Mesenchymal stem cell (in vitro differentiated cells and primary cell): ENCODE results near the gene CCDC187.

ENCODE experiments used
- DNase-seq: peaks from one replicate; pipeline ENCODE4 v3.0.0-alpha.2; 2013
- H2AFZ ChIP-seq: one replicate; pipeline ENCODE4 v1.6.1; 2013; ENCODE audit warnings: low read depth, mild to moderate bottlenecking, control low read depth, inconsistent platforms, low read length, moderate library complexity
- H2AK5ac ChIP-seq: 2 replicates; pipeline ENCODE4 v1.6.1; 2013; ENCODE audit warnings: low read length, moderate library complexity, mild to moderate bottlenecking, inconsistent platforms; ENCODE audit not compliant: severe bottlenecking
- H2BK120ac ChIP-seq: one replicate; pipeline ENCODE4 v1.6.1; 2013; ENCODE audit warnings: low read depth, mild to moderate bottlenecking, inconsistent platforms, low read length, moderate library complexity
- H2BK12ac ChIP-seq, 2 experiments: one replicate each; pipeline ENCODE4 v1.6.1; 2013; ENCODE audit warnings: inconsistent platforms in 2 of 2, low read length in 2 of 2, mild to moderate bottlenecking in 2 of 2, moderate library complexity in 2 of 2, control low read depth in 1 of 2
- H2BK15ac ChIP-seq: one replicate; pipeline ENCODE4 v1.6.1; 2013; ENCODE audit warnings: mild to moderate bottlenecking, low read depth, inconsistent platforms; ENCODE audit not compliant: poor library complexity, severe bottlenecking
- H2BK5ac ChIP-seq: 2 replicates; pipeline ENCODE4 v1.6.1; 2013; ENCODE audit warnings: low read depth, mild to moderate bottlenecking, low read length, control low read depth, inconsistent platforms; ENCODE audit not compliant: poor library complexity, severe bottlenecking
- H3K14ac ChIP-seq, 2 experiments: one replicate each; pipeline ENCODE4 v1.6.1; 2013; ENCODE audit warnings: inconsistent platforms in 2 of 2, low read length in 2 of 2, control low read depth in 1 of 2, mild to moderate bottlenecking in 1 of 2, moderate library complexity in 1 of 2
- H3K18ac ChIP-seq, 2 experiments: one replicate each; pipeline ENCODE4 v1.6.1; 2013; ENCODE audit warnings: inconsistent platforms in 2 of 2, low read length in 2 of 2, control low read depth in 1 of 2, low read depth in 1 of 2, mild to moderate bottlenecking in 1 of 2
- H3K23ac ChIP-seq, 2 experiments: one replicate each; pipeline ENCODE4 v1.6.1; 2013; ENCODE audit warnings: inconsistent platforms in 2 of 2, low read length in 2 of 2, mild to moderate bottlenecking in 2 of 2, moderate library complexity in 2 of 2, control low read depth in 1 of 2
- H3K27ac ChIP-seq: 2 replicates; pipeline ENCODE4 v1.5.1; 2013; ENCODE audit warnings: mild to moderate bottlenecking, moderate library complexity, low read length, control low read depth, inconsistent platforms; ENCODE audit not compliant: poor library complexity, severe bottlenecking
- H3K27me3 ChIP-seq, 2 experiments: 2 replicates each; pipeline versions ENCODE4 v1.6.1 to v1.7.0; 2013; ENCODE audit warnings: low read length in 2 of 2, mild to moderate bottlenecking in 2 of 2, moderate library complexity in 2 of 2, control low read depth in 1 of 2, inconsistent platforms in 1 of 2; ENCODE audit not compliant: control insufficient read depth in 1 of 2, insufficient read depth in 1 of 2
- H3K36me3 ChIP-seq, 2 experiments: 2 replicates each; pipeline versions ENCODE4 v1.6.1 to v1.7.0; 2013; ENCODE audit warnings: low read length in 2 of 2, control low read depth in 1 of 2, inconsistent platforms in 1 of 2, low read depth in 1 of 2, mild to moderate bottlenecking in 1 of 2; ENCODE audit not compliant: insufficient read depth in 2 of 2, control insufficient read depth in 1 of 2
- H3K4ac ChIP-seq, 2 experiments: one replicate each; pipeline ENCODE4 v1.6.1; 2013; ENCODE audit warnings: inconsistent platforms in 2 of 2, low read length in 2 of 2, mild to moderate bottlenecking in 2 of 2, moderate library complexity in 2 of 2, control low read depth in 1 of 2, low read depth in 1 of 2
- H3K4me1 ChIP-seq: 2 replicates; pipeline ENCODE4 v1.6.1; 2013; ENCODE audit warnings: low read depth, low read length, control low read depth; ENCODE audit not compliant: control insufficient read depth, insufficient read depth
- H3K4me2 ChIP-seq: 2 replicates; pipeline ENCODE4 v1.6.1; 2013; ENCODE audit warnings: low read length, mild to moderate bottlenecking, inconsistent platforms; ENCODE audit not compliant: poor library complexity, severe bottlenecking
- H3K4me3 ChIP-seq, 2 experiments: 2 replicates each; pipeline versions ENCODE4 v1.5.1 to v1.7.0; 2013; ENCODE audit warnings: low read length in 2 of 2, mild to moderate bottlenecking in 2 of 2, control low read depth in 1 of 2, low read depth in 1 of 2; ENCODE audit not compliant: insufficient read depth in 1 of 2
- H3K79me1 ChIP-seq: replicated peaks from 2 replicates; pipeline ENCODE4 v1.6.1; 2013; ENCODE audit warnings: mild to moderate bottlenecking, control low read depth, low read length, inconsistent platforms; ENCODE audit not compliant: poor library complexity, severe bottlenecking
- H3K9ac ChIP-seq: 2 replicates; pipeline ENCODE4 v1.7.0; 2013; ENCODE audit warnings: mild to moderate bottlenecking, low read length, moderate library complexity
- H3K9me3 ChIP-seq: 2 replicates; pipeline ENCODE4 v1.7.0; 2013; ENCODE audit warnings: mild to moderate bottlenecking, low read length; ENCODE audit not compliant: control insufficient read depth
- H4K8ac ChIP-seq: one replicate; pipeline ENCODE4 v1.6.1; 2013; ENCODE audit warnings: inconsistent platforms, mild to moderate bottlenecking, low read length, moderate library complexity
- H4K91ac ChIP-seq: one replicate; pipeline ENCODE4 v1.6.1; 2013; ENCODE audit warnings: mild to moderate bottlenecking, low read length, inconsistent platforms
- WGBS: methylation state at CpG from one replicate; pipeline ENCODE4 v1.1.7; 2013; ENCODE audit warnings: mixed read lengths; 5-methylcytosine and 5-hydroxymethylcytosine counted together

The CCDC187 gene

DNA sequence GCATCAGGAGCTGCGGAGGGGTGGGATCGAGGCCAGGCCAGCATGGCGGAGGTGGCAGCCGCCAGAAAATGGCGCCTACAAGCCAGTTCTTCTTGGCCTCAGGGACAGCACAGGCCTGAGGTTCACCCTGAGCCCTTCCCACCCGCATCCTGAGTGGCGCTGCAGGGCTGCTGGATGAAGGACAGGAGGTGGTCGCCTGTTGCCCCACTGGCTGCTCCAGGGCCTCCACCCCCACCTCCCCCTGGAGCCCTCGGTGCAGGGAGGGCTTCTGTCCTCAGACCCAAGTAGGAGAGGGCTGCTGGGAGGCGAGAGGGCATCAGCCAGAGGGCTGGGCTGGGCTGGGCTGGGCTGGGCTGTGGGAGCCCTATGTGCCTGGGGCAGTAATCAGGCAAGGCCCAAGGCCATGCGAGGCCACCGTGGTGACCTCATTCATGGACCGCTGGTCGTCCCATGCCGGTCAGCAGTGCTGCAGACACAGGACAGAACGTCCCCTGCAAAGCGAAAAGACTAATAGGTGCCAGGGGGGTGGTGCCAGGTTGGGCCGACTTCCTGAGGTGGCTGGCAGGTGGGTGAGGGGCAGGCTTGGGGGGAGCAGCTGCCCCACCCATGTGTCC lies 37.3 kb upstream of the CCDC187 start:
- Histone ChIP-seq H2BK12ac (no peak overlapping the region), H3K4me2 (no peak overlapping the region)

GRCh38 chr9:136340356-136341041 lies 36.6 kb upstream of the CCDC187 start:
- Histone ChIP-seq H3K4ac (no peak overlapping the region), H3K9ac (no peak overlapping the region), H3K27me3 (no peaks in the 10 kb centered on the region), H3K23ac (no peak overlapping the region), H3K18ac (no peak overlapping the region), H3K27ac (no peak overlapping the region), H3K9me3 (no peaks in the 10 kb centered on the region), H4K8ac (no peak overlapping the region), H2AFZ (no peak overlapping the region), H3K4me3 (no peak overlapping the region), H4K91ac (no peak overlapping the region), H2BK12ac (no peak overlapping the region), H2BK5ac (no peak overlapping the region), H3K79me1 (peaks cover 15% of the 10 kb centered on the region), H3K4me1 (peaks cover 50% of the 10 kb centered on the region), H2AK5ac (no peak overlapping the region), H3K4me2 (no peak overlapping the region), H2BK120ac (no peak overlapping the region), H2BK15ac (no peak overlapping the region), H3K14ac (no peak overlapping the region), H3K36me3 (peaks cover 50 to 91% of the 10 kb centered on the region in 2 experiments)
- DNase-seq: no peak
- 98% methylated on average over 27 of the region's 28 CpGs for WGBS

More for the DNA sequence above, 37.3 kb upstream of the CCDC187 start:
- 91% methylated on average over 18 of the region's 18 CpGs for WGBS
- no peak overlapping the region for H2BK15ac ChIP-seq
- H2BK120ac ChIP-seq: no peak overlapping the region
- no peak overlapping the region for H3K14ac ChIP-seq
- H2AFZ ChIP-seq: no peak overlapping the region
- no peaks in the 10 kb centered on the region for H3K9me3 ChIP-seq
- no peak overlapping the region for H4K8ac ChIP-seq
- H4K91ac ChIP-seq: no peak overlapping the region
- H3K18ac ChIP-seq: no peak overlapping the region
- no peaks in the 10 kb centered on the region for H3K27me3 ChIP-seq
- H3K4ac ChIP-seq: no peak overlapping the region
- H3K9ac ChIP-seq: no peak overlapping the region
- H3K4me3 ChIP-seq: no peak overlapping the region
- H3K79me1 ChIP-seq: peaks cover 15% of the 10 kb centered on the region
- H2AK5ac ChIP-seq: no peak overlapping the region
- H3K36me3 ChIP-seq: peaks cover 50 to 87% of the 10 kb centered on the region in 2 experiments
- no peak for DNase-seq
- H3K27ac ChIP-seq: no peak overlapping the region
- H3K4me1 ChIP-seq: peaks cover 50% of the 10 kb centered on the region
- H3K23ac ChIP-seq: no peak overlapping the region
- H2BK5ac ChIP-seq: no peak overlapping the region

GRCh38 chr9:136339958-136340310 lies 36.0 kb upstream of the CCDC187 start:
- Histone ChIP-seq H3K79me1 (peaks cover 15% of the 10 kb centered on the region), H3K23ac (no peak overlapping the region), H4K8ac (no peak overlapping the region), H3K9ac (no peak overlapping the region), H3K14ac (no peak overlapping the region), H3K4me3 (no peak overlapping the region), H3K18ac (no peak overlapping the region), H4K91ac (no peak overlapping the region), H2AK5ac (no peak overlapping the region), H3K36me3 (peaks cover 50 to 91% of the 10 kb centered on the region in 2 experiments), H2BK12ac (no peak overlapping the region), H2AFZ (no peak overlapping the region), H3K27me3 (no peaks in the 10 kb centered on the region), H3K27ac (no peak overlapping the region), H3K9me3 (no peaks in the 10 kb centered on the region), H2BK5ac (no peak overlapping the region), H3K4me2 (no peak overlapping the region), H2BK15ac (no peak overlapping the region), H3K4me1 (peaks cover 50% of the 10 kb centered on the region), H3K4ac (no peak overlapping the region), H2BK120ac (no peak overlapping the region)
- no peak for DNase-seq
- 100% methylated on average over 6 of the region's 12 CpGs for WGBS

DNA sequence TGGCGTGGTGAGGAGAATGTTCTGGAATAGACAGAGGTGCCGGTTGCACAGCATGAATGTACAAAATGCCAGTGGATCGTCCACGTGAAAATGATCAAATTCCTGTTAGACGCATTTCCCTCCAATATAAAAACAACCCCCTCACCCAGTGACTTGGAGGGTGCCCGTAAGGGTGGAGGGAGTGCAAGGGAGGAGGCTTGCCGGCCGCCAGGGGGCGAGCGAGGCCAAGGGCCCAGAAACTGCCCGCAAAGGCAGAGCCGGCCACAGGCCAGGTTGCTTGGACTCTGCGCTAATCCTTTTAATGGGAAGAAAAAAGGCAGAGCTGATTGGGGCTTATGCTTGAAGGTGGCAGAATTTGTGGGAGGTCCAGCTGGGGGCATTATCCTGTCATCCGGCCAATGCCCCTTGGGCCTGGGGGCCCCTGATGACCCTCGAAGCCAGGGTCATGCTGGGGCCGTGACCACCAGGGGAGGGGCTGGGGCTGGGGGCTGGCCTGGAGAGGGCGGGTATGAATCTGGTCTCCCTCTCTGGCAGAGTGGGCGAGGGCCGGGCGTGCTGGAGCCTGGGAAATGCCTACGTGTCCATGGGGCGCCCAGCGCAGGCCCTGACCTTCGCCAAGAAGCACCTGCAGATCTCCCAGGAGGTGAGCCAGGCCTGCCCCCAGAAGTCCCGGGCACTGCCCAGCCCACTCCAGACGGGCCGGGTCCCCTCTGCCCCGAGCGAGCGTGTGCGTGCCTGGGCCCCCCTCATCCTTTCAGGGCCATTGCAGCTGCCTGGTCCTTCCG lies 35.5 kb upstream of the CCDC187 start:
- H3K18ac ChIP-seq: no peak overlapping the region
- H2BK120ac ChIP-seq: no peak overlapping the region
- H3K9me3 ChIP-seq: no peaks in the 10 kb centered on the region
- no peak overlapping the region for H4K8ac ChIP-seq
- H3K4ac ChIP-seq: no peak overlapping the region
- H3K4me2 ChIP-seq: no peak overlapping the region
- H3K4me3 ChIP-seq: no peak overlapping the region
- H3K14ac ChIP-seq: no peak overlapping the region
- H3K79me1 ChIP-seq: peaks cover 17% of the 10 kb centered on the region
- no peak overlapping the region for H2AK5ac ChIP-seq
- H3K9ac ChIP-seq: no peak overlapping the region
- H3K4me1 ChIP-seq: peaks cover 55% of the 10 kb centered on the region
- H3K27ac ChIP-seq: no peak overlapping the region
- peak; percentile 60 for DNase-seq
- H3K23ac ChIP-seq: no peak overlapping the region
- H3K36me3 ChIP-seq: peaks cover 50 to 91% of the 10 kb centered on the region in 2 experiments
- no peaks in the 10 kb centered on the region for H3K27me3 ChIP-seq
- no peak overlapping the region for H2BK5ac ChIP-seq
- H2BK12ac ChIP-seq: no peak overlapping the region
- H2AFZ ChIP-seq: no peak overlapping the region
- WGBS: 73% methylated on average over 28 of the region's 32 CpGs
- H2BK15ac ChIP-seq: no peak overlapping the region
- H4K91ac ChIP-seq: no peak overlapping the region
